K562 (cell line): Measurements from ENCODE around the gene UBE2H. TPM values are rescaled to one million over a fixed set of nuclear protein-coding genes. Genes with fewer than 3 reads are reported as not detected.

ENCODE experiments used
- CUX1 ChIP-seq: fragments of 200-800 bp; sonication (Bioruptor generic); IDR thresholded peaks from 2 replicates; pipeline ENCODE4 v1.6.1; 2016; ENCODE audit warnings: missing genetic modification characterization, missing compliant biosample characterization
- DNMT1 ChIP-seq: fragments of 450-650 bp; IDR thresholded peaks from 2 replicates; pipeline ENCODE4 v1.6.1; 2016; ENCODE audit warnings: antibody characterized with exemption, mild to moderate bottlenecking
- EWSR1 ChIP-seq: fragments of 450-650 bp; IDR thresholded peaks from 2 replicates; pipeline ENCODE4 v1.6.1; 2018; ENCODE audit warnings: borderline replicate concordance, mild to moderate bottlenecking, low read depth, moderate library complexity; ENCODE audit not compliant: partially characterized antibody
- GTF2B ChIP-seq: IDR thresholded peaks from 2 replicates; pipeline ENCODE4 v1.6.1; 2011; ENCODE audit not compliant: insufficient read length; ENCODE audit errors: extremely low read depth
- PBX2 ChIP-seq, 2 experiments: IDR thresholded peaks in 1 of 2; conservative IDR thresholded peaks in 1 of 2; 2 replicates each; pipeline ENCODE4 v1.6.1; 2016; ENCODE audit warnings: low read depth in 2 of 2, mild to moderate bottlenecking in 1 of 2, missing compliant biosample characterization in 1 of 2, missing genetic modification characterization in 1 of 2, moderate library complexity in 1 of 2
- PHB ChIP-seq: fragments of 250-450 bp; sonication (Bioruptor Pico); IDR thresholded peaks from 2 replicates; pipeline ENCODE4 v1.5.0; 2021
- SAFB ChIP-seq: fragments of 200-400 bp; formaldehyde crosslinking; IDR thresholded peaks from 2 replicates; pipeline ENCODE4 v1.6.1; 2017; ENCODE audit warnings: low read depth, low read length, borderline replicate concordance
- SMC3 ChIP-seq: conservative IDR thresholded peaks from 2 replicates; pipeline ENCODE4 v1.6.1; 2011; ENCODE audit warnings: low read depth, low read length, improper control_type of control experiment; ENCODE audit not compliant: insufficient read depth
- SNAPC5 ChIP-seq: fragments of 250-450 bp; sonication (Bioruptor Pico); IDR thresholded peaks from 2 replicates; pipeline ENCODE4 v1.8.0; 2021; ENCODE audit warnings: moderate library complexity, mild to moderate bottlenecking, inconsistent platforms
- TSHZ1 ChIP-seq: fragments of 250-450 bp; sonication (Bioruptor Pico); IDR thresholded peaks from 2 replicates; pipeline ENCODE4 v1.4.0; 2020; ENCODE audit warnings: mild to moderate bottlenecking, moderate library complexity
- ZNF507 ChIP-seq: conservative IDR thresholded peaks from 2 replicates; pipeline ENCODE4 v1.6.1; 2017; ENCODE audit warnings: missing genetic modification characterization, missing compliant biosample characterization
- ZNF586 ChIP-seq: fragments of 450-650 bp; formaldehyde crosslinking; conservative IDR thresholded peaks from 2 replicates; pipeline ENCODE4 v1.4.0; 2020; ENCODE audit warnings: mild to moderate bottlenecking, moderate library complexity
- polyA plus RNA-seq, 8 experiments: library from polyadenylated mRNA; depleted of rRNA in 4 of 8; stranded (reverse) in 5 of 8; unstranded in 3 of 8; fragments of >200 nt; fragmentation: Nextera tagmentation in 2 of 8; fragmentation: Illumina TruSeq in 1 of 8; extraction: Ambion mirVana in 2 of 8; extraction: Trizol in 1 of 8; gene quantifications; 2 replicates each; pipeline versions ENCODE4 v1.2.1 to v1.2.3, GENCODE V29; 2011 to 2014; ENCODE audit warnings: inconsistent platforms in 1 of 8, missing spikeins in 1 of 8
- total RNA-seq, 7 experiments: library from RNA; depleted of rRNA in 6 of 7; stranded (reverse); fragments of >200 nt in 6 of 7; fragmentation: Illumina TruSeq in 2 of 7; extraction: Trizol in 2 of 7; gene quantifications; 2 replicates each; pipeline versions ENCODE4 v1.2.1 to v1.2.3, GENCODE V29; 2011 to 2021; ENCODE audit warnings: low replicate concordance in 1 of 7

Gene UBE2H
- total and polyA plus RNA-seq, 9 of the 15 experiments (the other 6 are each of a cell fraction or from before 2014, with no cell fraction given): 6.3 to 33.0 (median 13.3) TPM

GRCh38 chr7:129877146-129877792 lies 75.5 kb downstream of the UBE2H start (continued):
- no peak for TF ChIP-seq PBX2 (CRISPR knock-in tag; IDR thresholded peaks at IDR 0.05; ENCODE audit: low read depth)
- 0 out of 2 replicates have a peak, but pooled peaks have one; percentile 3 for TF ChIP-seq PBX2 (tag; conservative IDR thresholded peaks at IDR 0.05; ENCODE audit: low read depth)
- TF ChIP-seq SNAPC5 (CRISPR knock-in tag): no peak
- no peak for TF ChIP-seq CUX1 (CRISPR knock-in tag)
- TF ChIP-seq EWSR1: no peak
- no peak for TF ChIP-seq ZNF507 (tag)
- TF ChIP-seq GTF2B: no peak
- no peak for TF ChIP-seq SMC3
- no peak for TF ChIP-seq DNMT1
- no peak for TF ChIP-seq SAFB
- no peak for TF ChIP-seq TSHZ1 (CRISPR knock-in tag)
- no peak for TF ChIP-seq ZNF586 (CRISPR knock-in tag)
- TF ChIP-seq PHB (CRISPR knock-in tag): no peak
